GM12891 (cell line): ENCODE results near the gene RBM26.

Experiments used
- POLR2A ChIP-seq: IDR thresholded peaks from 2 replicates; pipeline ENCODE4 v1.6.1; 2011; ENCODE audit warnings: low read depth, low read length, control low read depth
- POLR2AphosphoS5 ChIP-seq: IDR thresholded peaks from 2 replicates; pipeline ENCODE4 v1.6.1; 2011; ENCODE audit warnings: low read depth, low read length, control low read depth

GRCh38 chr13:79439275-79439674, 33.2 kb upstream of the RBM26 start:
- TF ChIP-seq POLR2A (no peak), POLR2AphosphoS5 (no peak)
